Activated T-cell treated with anti-CD3 and anti-CD28 coated beads, Interleukin-2, amount 50 U/mL, for 72 hours (primary cell): Measurements from ENCODE around the gene LRRTM4. TPM values are rescaled to one million over a fixed set of nuclear protein-coding genes. Genes with fewer than 3 reads are reported as not detected.

ENCODE experiments used
- ATAC-seq, 2 donors: fragments of 150-1000 bp; cut with Tn5 transposase; replicated peaks in 1 of 2; 2 replicates each; pipeline ENCODE4 v1.10.0; 2021; ENCODE audit warnings: moderate library complexity in 2 of 2, mild to moderate bottlenecking in 1 of 2
- DNase-seq, 2 donors: peaks; one replicate each; pipeline ENCODE4 v3.0.0; 2021 to 2022; ENCODE audit warnings: mixed read lengths in 1 of 2
- H3K27ac Mint-ChIP-seq: one replicate; pipeline ENCODE4 v1.8.0; 2022; ENCODE audit warnings: mild to moderate bottlenecking, moderate library complexity, mixed read lengths
- H3K27me3 Mint-ChIP-seq: one replicate; pipeline ENCODE4 v1.8.0; 2022; ENCODE audit warnings: low read depth, mixed read lengths
- H3K36me3 Mint-ChIP-seq, 2 donors: one replicate each; pipeline ENCODE4 v1.8.0; 2022; ENCODE audit warnings: mixed read lengths in 2 of 2, mild to moderate bottlenecking in 1 of 2; ENCODE audit not compliant: insufficient read depth in 2 of 2
- H3K4me1 Mint-ChIP-seq: one replicate; pipeline ENCODE4 v1.8.0; 2022; ENCODE audit warnings: low read depth, mixed read lengths
- H3K4me3 Mint-ChIP-seq, 2 donors: one replicate each; pipeline ENCODE4 v1.8.0; 2022; ENCODE audit warnings: mild to moderate bottlenecking in 2 of 2, mixed read lengths in 2 of 2, moderate library complexity in 2 of 2
- H3K9me3 Mint-ChIP-seq, 2 donors: one replicate each; pipeline ENCODE4 v1.8.0; 2022; ENCODE audit warnings: mixed read lengths in 2 of 2
- total RNA-seq, 2 donors: library from RNA; stranded (reverse); gene quantifications; one replicate each; pipeline ENCODE4 v1.2.3, GENCODE V29; 2022

The LRRTM4 gene
- total RNA-seq, result not detected

DNA sequence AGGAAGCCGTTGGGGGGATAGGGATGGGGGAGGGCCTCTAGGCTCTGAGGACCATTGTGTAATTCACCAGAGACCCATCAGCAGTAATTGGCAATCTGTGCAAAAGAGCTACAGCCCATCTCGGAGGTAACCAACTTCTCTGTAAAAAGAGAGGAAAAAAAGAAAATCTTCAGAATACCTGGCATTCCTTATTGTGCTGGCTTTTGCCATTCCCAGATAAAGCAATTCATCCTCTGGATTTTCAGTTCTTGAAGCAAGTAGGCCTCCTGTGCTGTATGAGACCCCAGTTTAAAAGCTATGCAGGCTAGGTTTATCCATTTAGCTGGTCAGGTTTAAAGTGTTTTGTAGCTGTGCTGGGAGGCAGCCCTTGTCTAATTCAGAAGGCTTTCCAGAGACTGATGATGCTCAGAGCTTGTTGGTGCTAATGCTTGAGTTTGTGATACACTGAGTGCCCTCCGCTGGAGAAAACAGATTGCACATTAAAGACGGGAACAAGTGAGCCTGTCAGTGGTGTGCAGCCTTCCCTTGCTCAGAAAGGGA, at the start of gene LRRTM4:
TSS of gene LRRTM4 (minus strand) at position 446 of the 540 bp plus-strand sequence.
- no peak for ATAC-seq
- peaks cover 3 to 10% of the 10 kb centered on the region in 2 donors for H3K9me3 Mint-ChIP-seq

DNA sequence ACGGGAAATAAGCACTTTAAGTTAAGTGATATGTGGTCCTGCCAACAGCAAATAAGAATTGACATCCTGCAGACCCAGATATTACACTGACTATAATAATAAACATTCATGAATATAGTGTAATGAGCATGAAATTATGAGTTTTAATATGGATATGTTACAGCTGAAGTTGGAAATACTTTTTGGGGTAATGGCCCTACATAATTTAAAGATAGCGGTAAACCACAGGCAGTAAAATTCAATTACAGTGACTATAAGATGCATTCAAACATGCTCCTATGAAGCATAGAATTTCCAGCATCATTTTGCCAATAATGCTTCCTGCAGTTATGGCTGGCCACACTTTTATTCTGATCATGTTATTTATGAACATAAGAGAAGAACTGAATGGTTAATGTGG, 49.4 kb upstream of the LRRTM4 start:
- Mint-ChIP-seq H3K36me3 (no peaks in the 10 kb centered on the region), H3K9me3 (peaks cover 3 to 5% of the 10 kb centered on the region in 2 donors), H3K27ac (no peak overlapping the region), H3K27me3 (no peaks in the 10 kb centered on the region), H3K4me1 (no peaks in the 10 kb centered on the region), H3K4me3 (no peak overlapping the region)
- ATAC-seq (no peak), DNase-seq (no peak)

More for the DNA sequence above, at the start of gene LRRTM4:
- H3K27ac Mint-ChIP-seq, result no peak within 1 kb of the TSS
- no peak for DNase-seq
- no peaks in the 10 kb centered on the region for H3K27me3 Mint-ChIP-seq
- H3K4me3 Mint-ChIP-seq, result no peak within 1 kb of the TSS
- H3K36me3 Mint-ChIP-seq, result peaks cover 0 to 1% of the 10 kb centered on the region in 2 donors
- H3K4me1 Mint-ChIP-seq, result no peaks in the 10 kb centered on the region

DNA sequence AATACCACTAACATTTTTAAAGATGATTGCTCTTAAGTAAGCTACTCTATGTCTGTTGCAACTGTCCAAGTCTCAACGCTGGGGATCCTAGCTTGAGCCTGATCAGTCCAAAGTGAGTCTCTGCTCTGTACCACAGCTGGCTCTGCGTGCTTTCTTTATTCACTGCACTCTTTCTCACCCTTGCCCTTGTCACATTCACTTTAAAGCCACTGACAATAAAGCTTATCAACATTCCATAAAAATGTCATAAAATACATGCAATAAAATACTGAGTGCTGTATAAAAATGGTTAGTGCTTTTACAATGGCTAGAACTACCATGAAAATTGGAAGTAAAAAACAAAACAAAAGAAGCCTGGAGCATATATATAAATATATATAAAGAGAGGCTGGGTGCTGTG, 45.5 kb upstream of the LRRTM4 start:
- no peaks in the 10 kb centered on the region for H3K27me3 Mint-ChIP-seq
- no peak overlapping the region for H3K27ac Mint-ChIP-seq
- H3K4me3 Mint-ChIP-seq, result no peak overlapping the region
- H3K36me3 Mint-ChIP-seq, result no peaks in the 10 kb centered on the region
- H3K4me1 Mint-ChIP-seq, result no peaks in the 10 kb centered on the region
- ATAC-seq, result no peak
- peaks cover 4 to 7% of the 10 kb centered on the region in 2 donors for H3K9me3 Mint-ChIP-seq
- DNase-seq, result no peak

DNA sequence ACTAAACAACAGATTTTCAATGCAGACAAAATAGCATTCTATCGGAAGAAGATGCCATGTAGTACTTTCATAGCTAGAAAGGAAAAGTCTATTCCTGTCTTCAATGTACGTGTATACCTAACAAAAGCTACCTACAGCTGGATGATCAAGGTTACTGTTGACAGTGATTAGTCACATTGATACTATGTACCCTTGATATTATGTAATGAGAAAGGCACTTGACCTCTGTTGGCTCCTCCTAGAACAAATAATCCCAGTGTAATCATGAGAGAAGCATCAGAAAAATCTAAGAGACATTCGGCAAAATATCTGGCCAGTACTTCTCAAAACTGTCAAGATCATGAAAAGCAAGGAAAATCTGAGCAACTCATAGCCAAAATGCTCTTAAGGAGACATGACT, 44.4 kb upstream of the LRRTM4 start:
- H3K36me3 Mint-ChIP-seq, result no peaks in the 10 kb centered on the region
- peaks cover 2 to 6% of the 10 kb centered on the region in 2 donors for H3K9me3 Mint-ChIP-seq
- DNase-seq (no peak), ATAC-seq (no peak)
- no peaks in the 10 kb centered on the region for H3K27me3 Mint-ChIP-seq
- no peaks in the 10 kb centered on the region for H3K4me1 Mint-ChIP-seq
- H3K4me3 Mint-ChIP-seq, result no peak overlapping the region
- no peak overlapping the region for H3K27ac Mint-ChIP-seq

DNA sequence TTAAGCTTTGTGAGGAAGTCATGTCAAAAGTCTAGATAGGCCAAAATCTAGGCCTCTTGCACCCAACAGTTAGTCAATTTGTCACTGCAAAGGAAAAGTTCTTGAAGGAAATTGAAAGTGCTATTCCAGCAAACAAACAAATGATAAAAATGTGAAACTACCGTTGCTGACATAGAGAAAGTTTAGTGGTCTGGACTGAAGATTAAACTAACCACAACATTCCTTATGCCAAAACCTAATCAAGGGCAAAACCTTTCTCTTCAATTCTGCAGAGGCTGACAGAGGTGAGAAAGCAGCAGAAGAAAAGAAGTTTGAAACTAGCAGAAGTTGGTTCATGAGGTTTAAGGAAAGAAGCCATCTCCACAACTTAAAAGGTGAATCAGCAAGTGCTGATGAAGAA, 44.0 kb upstream of the LRRTM4 start:
- H3K4me3 Mint-ChIP-seq, result no peak overlapping the region
- peaks cover 2 to 6% of the 10 kb centered on the region in 2 donors for H3K9me3 Mint-ChIP-seq
- no peak overlapping the region for H3K27ac Mint-ChIP-seq
- H3K4me1 Mint-ChIP-seq, result no peaks in the 10 kb centered on the region
- H3K27me3 Mint-ChIP-seq, result no peaks in the 10 kb centered on the region
- H3K36me3 Mint-ChIP-seq, result no peaks in the 10 kb centered on the region
- DNase-seq (no peak), ATAC-seq (no peak)

DNA sequence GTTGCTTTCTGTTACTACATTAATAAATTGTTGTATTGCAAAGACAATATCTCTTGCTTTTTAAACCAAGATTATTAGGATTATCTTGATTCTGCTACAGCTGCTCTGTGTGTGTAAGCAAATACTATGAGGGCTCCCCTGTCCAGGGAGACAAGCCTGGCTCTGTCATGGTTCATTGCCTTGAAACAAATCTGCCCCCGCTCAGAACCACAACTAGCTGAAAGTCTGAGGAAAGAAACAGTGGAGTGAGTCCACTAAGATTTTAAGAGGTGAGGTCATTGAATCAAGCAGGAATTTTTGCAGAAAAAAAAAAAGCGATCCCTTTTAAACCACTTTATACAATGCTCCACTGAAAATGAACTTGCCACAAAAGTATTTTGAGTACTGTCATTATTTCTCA, 30.8 kb upstream of the LRRTM4 start:
- ATAC-seq (no peak), DNase-seq (no peak)
- H3K9me3 Mint-ChIP-seq, result peaks cover 9 to 17% of the 10 kb centered on the region in 2 donors
- peaks cover 0 to 4% of the 10 kb centered on the region in 2 donors for H3K36me3 Mint-ChIP-seq
- no peaks in the 10 kb centered on the region for H3K27me3 Mint-ChIP-seq
- H3K4me1 Mint-ChIP-seq, result no peaks in the 10 kb centered on the region
- no peak overlapping the region for H3K27ac Mint-ChIP-seq
- no peak overlapping the region for H3K4me3 Mint-ChIP-seq

DNA sequence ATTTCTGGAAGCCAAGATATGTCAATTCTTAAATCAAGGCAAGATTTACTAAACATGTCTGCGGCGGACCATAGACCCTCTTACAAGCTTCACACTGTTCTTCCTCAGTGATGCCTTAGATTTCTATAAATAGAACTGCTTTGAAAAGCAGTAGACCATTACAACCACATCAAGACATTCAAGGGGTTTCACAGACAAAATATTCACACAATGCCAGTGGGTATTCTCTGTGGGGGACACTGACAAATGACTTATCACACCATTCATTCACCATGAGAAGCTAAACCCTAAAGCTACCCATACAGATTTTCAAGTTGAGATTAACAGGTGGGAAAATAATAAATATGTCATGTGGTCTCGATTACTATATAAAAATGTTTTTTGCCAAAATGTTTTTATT, 15.9 kb upstream of the LRRTM4 start:
- no peak overlapping the region for H3K27ac Mint-ChIP-seq
- no peaks in the 10 kb centered on the region for H3K36me3 Mint-ChIP-seq
- ATAC-seq (no peak), DNase-seq (no peak)
- no peaks in the 10 kb centered on the region for H3K27me3 Mint-ChIP-seq
- peaks cover 8 to 12% of the 10 kb centered on the region in 2 donors for H3K9me3 Mint-ChIP-seq
- no peak overlapping the region for H3K4me3 Mint-ChIP-seq
- H3K4me1 Mint-ChIP-seq, result no peaks in the 10 kb centered on the region

DNA sequence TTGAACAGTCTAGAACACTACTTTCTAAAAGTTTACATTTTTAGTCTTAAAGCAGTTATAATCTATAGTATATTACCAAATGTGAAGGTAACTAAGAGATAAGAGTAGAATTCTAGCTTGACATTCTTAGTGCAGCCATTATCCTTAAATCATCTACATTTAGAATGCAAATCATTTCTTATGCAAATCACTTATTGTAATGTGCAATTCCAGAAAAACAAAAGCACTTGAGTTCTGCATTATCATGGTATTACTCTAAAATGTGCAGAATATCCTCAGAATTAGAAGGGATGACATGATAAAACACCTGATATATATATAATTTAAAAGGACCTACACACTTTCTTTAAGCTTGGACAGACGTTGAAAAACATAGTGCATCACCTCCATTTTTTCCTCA, 712 bp upstream of the LRRTM4 start:
- Mint-ChIP-seq H3K36me3 (peaks cover 0 to 1% of the 10 kb centered on the region in 2 donors), H3K4me1 (no peaks in the 10 kb centered on the region), H3K27ac (no peak overlapping the region), H3K9me3 (peaks cover 3 to 10% of the 10 kb centered on the region in 2 donors), H3K27me3 (no peaks in the 10 kb centered on the region), H3K4me3 (no peak overlapping the region)
- no peak for DNase-seq
- ATAC-seq, result no peak

DNA sequence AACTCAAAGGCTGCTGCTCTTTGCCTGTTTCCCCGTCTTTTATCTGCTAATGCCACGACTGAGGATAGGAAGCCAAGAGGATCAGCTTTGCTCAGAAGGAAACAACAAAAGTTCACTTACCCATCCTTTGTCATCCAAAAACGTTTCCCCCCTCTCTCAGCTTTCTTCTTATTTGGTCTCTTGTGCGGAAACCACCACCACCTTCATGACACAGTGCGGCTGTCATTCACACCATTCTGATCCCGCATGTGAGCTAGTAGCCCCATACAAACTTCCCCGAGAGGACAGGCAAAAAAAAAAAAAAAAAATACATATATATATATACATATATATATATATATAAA, 656 bp downstream of the LRRTM4 start:
- H3K27me3 Mint-ChIP-seq, result no peaks in the 10 kb centered on the region

DNA sequence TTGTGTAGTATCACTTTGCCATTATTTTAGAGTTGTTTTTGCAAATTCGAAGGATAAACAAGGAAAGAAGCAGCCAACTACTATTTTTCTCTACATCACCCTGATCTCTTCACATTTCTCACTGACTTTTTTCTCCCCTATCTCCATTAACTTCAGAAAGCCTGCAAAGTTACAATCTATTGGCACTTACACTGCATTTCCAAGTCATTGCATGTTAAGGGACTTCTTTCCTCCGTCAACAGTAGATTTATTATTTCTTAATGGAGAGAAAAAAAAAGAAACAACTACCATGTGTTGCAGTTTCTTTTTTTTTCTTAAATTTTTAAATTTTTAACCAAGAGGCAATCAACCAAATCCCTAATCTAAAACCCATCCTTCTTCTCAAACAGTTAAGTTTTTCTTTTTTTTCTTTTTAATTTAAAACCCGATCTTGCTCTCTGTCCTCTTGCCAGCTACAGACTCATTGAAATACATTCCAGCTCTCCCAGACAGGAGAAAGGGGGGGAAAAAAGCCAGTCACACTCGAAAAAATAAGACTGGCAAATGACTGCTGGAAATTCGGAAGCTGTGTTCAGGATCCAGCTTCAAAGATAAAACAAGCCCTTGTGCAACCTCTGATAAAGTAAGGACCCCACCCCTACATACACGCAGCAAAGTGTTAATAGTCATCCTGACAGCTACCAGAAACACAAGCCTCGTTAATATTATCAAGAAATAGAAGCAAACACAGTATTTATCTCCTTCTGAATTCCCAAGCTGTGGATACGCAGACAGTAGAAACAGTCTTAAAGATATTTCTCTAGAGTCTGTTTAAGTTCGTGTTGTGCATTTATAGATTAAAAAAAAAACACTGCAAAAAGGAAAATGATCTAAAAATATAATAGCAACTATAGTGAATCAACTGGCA, 1.3 kb downstream of the LRRTM4 start:
- ATAC-seq (no peak), DNase-seq (no peak)
- Mint-ChIP-seq H3K9me3 (peaks cover 3 to 10% of the 10 kb centered on the region in 2 donors), H3K27me3 (no peaks in the 10 kb centered on the region), H3K4me3 (no peak overlapping the region), H3K36me3 (peaks cover 0 to 1% of the 10 kb centered on the region in 2 donors), H3K27ac (no peak overlapping the region), H3K4me1 (no peaks in the 10 kb centered on the region)

More for the DNA sequence above, 656 bp downstream of the LRRTM4 start:
- Mint-ChIP-seq H3K4me3 (no peak overlapping the region), H3K36me3 (peaks cover 0 to 1% of the 10 kb centered on the region in 2 donors), H3K4me1 (no peaks in the 10 kb centered on the region), H3K9me3 (peaks cover 3 to 10% of the 10 kb centered on the region in 2 donors), H3K27ac (no peak overlapping the region)
- DNase-seq (no peak), ATAC-seq (no peak)

DNA sequence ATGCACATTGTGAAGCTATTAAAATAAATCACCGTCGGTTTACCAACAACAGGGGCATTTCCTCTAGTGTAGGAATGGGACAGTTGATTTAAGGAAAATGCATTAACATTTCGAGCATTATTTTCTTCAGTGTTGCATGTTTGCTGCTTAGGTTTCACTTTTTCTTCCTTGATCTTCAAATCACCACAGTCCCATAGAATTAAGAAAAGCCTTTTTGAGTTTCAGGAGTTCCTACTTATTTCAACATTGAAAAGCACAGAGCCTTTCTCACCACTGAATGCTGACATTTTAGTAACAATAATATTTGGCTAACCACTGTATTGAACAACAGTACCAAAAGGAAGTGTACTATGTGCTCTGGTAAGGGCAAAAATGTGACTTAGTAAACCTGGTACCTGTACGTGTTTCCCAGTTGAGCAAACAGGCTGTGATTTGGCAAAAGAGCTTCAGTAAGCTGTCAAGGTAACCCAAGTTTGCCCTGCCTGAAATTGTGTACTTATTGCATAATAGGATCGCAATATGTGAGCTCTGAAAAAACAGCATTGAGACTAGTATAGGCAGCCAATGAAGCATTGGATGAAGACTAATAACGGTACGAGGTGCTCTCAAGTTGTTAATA, 2.2 kb downstream of the LRRTM4 start:
- DNase-seq (no peak), ATAC-seq (no peak)
- Mint-ChIP-seq H3K4me1 (no peaks in the 10 kb centered on the region), H3K4me3 (no peak overlapping the region), H3K9me3 (peaks cover 3 to 10% of the 10 kb centered on the region in 2 donors), H3K27me3 (no peaks in the 10 kb centered on the region), H3K36me3 (peaks cover 0 to 1% of the 10 kb centered on the region in 2 donors), H3K27ac (no peak overlapping the region)

DNA sequence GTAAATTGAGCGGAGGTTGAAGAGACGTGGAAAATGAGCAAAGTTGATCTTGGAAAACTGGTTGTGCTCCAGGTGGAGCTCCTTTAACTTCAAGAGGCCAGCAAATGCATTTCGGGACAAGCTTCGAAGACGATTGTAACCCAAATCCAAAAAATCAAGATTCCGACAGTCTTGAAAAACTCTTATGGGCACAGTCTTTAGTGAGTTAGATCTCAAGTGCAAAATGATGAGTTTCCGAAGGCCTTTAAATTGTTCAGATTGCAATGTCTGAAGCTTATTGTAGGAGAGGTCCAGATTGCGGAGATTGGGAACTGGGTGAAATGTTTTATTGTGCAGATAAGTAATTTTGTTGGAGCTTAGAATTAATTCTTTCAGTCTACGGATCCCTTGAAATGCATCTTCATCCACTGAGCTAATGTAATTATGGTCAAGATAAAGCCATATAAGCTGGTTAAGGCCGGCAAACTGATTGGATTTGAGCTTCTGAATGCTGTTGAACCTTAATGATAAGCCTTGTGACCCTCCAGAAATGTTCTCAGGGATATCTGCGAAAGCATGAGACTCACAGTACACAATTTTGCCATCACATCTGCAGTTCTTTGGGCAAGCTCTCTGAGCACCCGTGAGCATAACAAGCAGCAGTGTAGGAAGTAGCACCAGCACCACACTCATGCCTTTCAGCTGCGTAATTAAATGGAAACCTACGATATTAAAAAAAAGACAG, 2.9 kb downstream of the LRRTM4 start:
- H3K4me1 Mint-ChIP-seq, result no peaks in the 10 kb centered on the region
- no peak overlapping the region for H3K4me3 Mint-ChIP-seq
- no peak for ATAC-seq
- no peak overlapping the region for H3K27ac Mint-ChIP-seq
- no peak for DNase-seq
- H3K9me3 Mint-ChIP-seq, result peaks cover 3 to 6% of the 10 kb centered on the region in 2 donors
- peaks cover 0 to 1% of the 10 kb centered on the region in 2 donors for H3K36me3 Mint-ChIP-seq
- H3K27me3 Mint-ChIP-seq, result no peaks in the 10 kb centered on the region

DNA sequence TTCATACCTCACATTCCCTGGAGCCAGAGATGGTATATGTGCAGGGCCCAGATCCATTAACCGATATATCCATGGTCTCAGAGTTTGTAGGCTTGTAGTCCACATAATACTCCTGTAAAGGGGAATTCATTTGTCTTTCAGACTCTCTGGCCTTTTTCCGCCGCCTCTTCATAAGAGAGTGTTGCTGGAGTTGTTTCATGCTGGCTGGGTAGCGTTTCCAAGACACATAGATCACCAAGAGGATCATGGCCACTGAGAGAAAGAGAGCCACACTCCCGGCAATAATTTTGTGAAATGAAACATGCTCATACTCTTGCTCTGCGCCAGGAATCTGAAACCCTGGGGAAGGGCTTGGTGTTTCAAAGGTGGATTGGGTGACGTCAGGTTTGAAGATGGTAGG, 3.9 kb downstream of the LRRTM4 start:
- Mint-ChIP-seq H3K4me3 (no peak overlapping the region), H3K27ac (no peak overlapping the region), H3K4me1 (no peaks in the 10 kb centered on the region), H3K9me3 (peaks cover 3 to 6% of the 10 kb centered on the region in 2 donors), H3K36me3 (peaks cover 0 to 1% of the 10 kb centered on the region in 2 donors), H3K27me3 (no peaks in the 10 kb centered on the region)
- ATAC-seq (no peak), DNase-seq (no peak)
